Thyroid gland (tissue), 4 donors: Measurements from ENCODE around the gene BTNL9.

Experiments used
- POLR2A ChIP-seq, 2 donors: fragments of 450-650 bp; IDR thresholded peaks; one replicate each; pipeline ENCODE4 v1.6.1; 2017; ENCODE audit warnings: antibody characterized with exemption in 2 of 2, mild to moderate bottlenecking in 2 of 2, moderate library complexity in 1 of 2
- TF ChIP-seq, protein P1 (sequence below), 6 experiments: fragments of 200-600 bp in 3 of 6; fragments of 450-650 bp in 3 of 6; sonication (generic) in 3 of 6; IDR thresholded peaks; one replicate each; pipeline ENCODE4 v1.5.1; 2016 to 2019; ENCODE audit warnings: antibody characterized with exemption in 6 of 6, mild to moderate bottlenecking in 2 of 6, inconsistent platforms in 1 of 6, moderate library complexity in 1 of 6

DNA sequence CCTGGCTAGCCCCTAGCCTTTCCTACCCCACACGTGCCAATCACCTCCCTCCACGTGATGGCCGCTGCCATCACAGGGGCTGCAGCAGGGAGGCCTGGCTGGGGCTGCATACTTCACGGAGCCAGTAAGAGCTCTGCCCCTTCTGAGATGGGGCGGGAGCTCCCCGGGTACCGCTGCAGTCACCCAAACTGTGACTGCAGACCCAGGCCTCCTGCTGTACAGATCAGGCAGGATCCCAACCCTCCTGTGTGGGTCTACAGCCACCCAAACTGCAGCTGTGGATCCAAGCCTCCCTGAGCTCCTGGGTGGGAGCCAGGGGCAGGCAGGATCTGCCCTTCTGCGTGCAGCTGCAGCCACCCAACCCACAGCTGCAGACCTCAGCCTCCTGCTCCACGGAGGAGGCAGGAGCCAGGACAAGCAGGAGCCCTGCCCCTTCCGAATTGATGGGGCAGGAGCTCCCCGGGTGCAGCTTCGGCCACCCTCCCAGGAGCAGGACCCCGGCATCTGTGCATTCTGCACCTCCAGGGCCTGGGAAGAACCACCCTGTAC is 3.2 kb upstream of the BTNL9 start:
- TF ChIP-seq, protein P1, sequence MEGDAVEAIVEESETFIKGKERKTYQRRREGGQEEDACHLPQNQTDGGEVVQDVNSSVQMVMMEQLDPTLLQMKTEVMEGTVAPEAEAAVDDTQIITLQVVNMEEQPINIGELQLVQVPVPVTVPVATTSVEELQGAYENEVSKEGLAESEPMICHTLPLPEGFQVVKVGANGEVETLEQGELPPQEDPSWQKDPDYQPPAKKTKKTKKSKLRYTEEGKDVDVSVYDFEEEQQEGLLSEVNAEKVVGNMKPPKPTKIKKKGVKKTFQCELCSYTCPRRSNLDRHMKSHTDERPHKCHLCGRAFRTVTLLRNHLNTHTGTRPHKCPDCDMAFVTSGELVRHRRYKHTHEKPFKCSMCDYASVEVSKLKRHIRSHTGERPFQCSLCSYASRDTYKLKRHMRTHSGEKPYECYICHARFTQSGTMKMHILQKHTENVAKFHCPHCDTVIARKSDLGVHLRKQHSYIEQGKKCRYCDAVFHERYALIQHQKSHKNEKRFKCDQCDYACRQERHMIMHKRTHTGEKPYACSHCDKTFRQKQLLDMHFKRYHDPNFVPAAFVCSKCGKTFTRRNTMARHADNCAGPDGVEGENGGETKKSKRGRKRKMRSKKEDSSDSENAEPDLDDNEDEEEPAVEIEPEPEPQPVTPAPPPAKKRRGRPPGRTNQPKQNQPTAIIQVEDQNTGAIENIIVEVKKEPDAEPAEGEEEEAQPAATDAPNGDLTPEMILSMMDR (IDR thresholded peaks at IDR 0.05) = no peak
- TF ChIP-seq POLR2A (IDR thresholded peaks at IDR 0.05) = no peak
